ENCODE data around the gene TLDC2. TPM values are rescaled to one million over a fixed set of nuclear protein-coding genes. Genes with fewer than 3 reads are reported as not detected.
"Not testable (repeated sequence)": the region's sequence is repeated elsewhere in the genome, so short reads cannot be mapped to it uniquely, and the experiment has no call there.

Gene TLDC2
- total RNA-seq, 1 experiment from 2014 or later: 0.32 TPM

DNA sequence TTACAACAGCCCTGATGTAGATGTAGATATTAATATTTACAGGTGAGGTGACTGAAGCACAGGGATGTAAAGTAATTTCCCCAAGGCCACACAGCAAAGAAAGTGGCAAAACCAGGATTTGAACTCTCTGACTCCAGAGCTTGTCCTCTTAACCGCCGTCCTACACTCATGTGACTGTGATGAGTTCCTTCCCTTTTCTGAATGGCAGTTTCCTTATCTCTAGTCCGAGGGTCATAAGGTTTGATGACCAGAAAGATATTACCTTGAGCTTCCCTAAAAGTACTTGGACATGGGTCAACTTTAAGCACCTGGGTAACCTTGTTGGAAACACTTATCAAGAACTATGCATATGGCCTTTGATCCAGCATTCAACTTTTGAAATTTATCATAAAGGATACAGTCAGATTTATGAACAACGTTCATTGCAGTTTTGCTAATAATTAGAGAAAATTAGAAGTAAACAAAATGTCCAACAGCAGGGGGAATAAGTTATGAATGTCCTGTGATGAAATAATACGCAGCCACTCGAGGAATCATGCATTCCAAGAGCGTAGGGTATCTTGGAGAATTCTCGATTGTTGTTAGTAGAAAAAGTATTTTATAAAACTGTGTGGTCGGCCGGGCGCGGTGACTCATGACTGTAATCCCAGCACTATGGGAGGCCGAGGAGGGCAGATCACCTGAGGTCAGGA, 2.3 kb upstream of the TLDC2 start:
- Histone ChIP-seq H3K4me1 (ENCODE audit: control insufficient read depth in 1 of 2, insufficient read depth in 2 of 2, low read length in 2 of 2) (peaks cover 0 to 23% of the 10 kb centered on the region in 2 experiments; a peak in 1 of 4 replicates), H4K20me1 (ENCODE audit: insufficient read depth) (no peaks in the 10 kb centered on the region), H3K27me3 (ENCODE audit: insufficient read depth, low read length) (no peaks in the 10 kb centered on the region), H2AFZ (ENCODE audit: low read depth, low read length, poor library complexity, severe bottlenecking) (no peak overlapping the region), H3K36me3 (ENCODE audit: control insufficient read depth in 1 of 2, insufficient read depth in 2 of 2, low read length in 2 of 2) (no peaks in the 10 kb centered on the region), H3K4me2 (ENCODE audit: low read length) (no peak overlapping the region), H3K9me3 (ENCODE audit: control insufficient read depth in 1 of 2, insufficient read depth in 1 of 2, low read depth in 1 of 2, low read length in 2 of 2) (no peaks in the 10 kb centered on the region), H3K79me2 (ENCODE audit: insufficient read depth, low read length) (no peaks in the 10 kb centered on the region), H3K9ac (ENCODE audit: low read length) (no peak overlapping the region), H3K27ac (ENCODE audit: low read depth, low read length) (no peak overlapping the region), H3K9me2 (ENCODE audit: insufficient read depth) (no peaks in the 10 kb centered on the region), H3K4me3 (replicated peaks in 1 of 2; ENCODE audit: low read depth in 1 of 2, low read length in 2 of 2) (no peak overlapping the region)
- BruUV-seq (replicated peaks): no TSS peak
- ChIA-PET RAD21 (ENCODE audit: low non-redundant PET in 1 of 2, low total read pairs in 2 of 2, uncharacterized antibody in 2 of 2, unreplicated experiment in 2 of 2) (no interaction called here), CTCF (interaction anchor here (1.4 kb wide), 1 partner anchor 13 kb away, joined by 4 read pairs; no protein-coding TSS in a partner anchor), POLR2A (no interaction called here)
- no peak for DNase-seq (ENCODE audit: low read depth, low spot score)
- no peak for TF ChIP-seq ELF1 (IDR thresholded peaks at IDR 0.05; ENCODE audit: borderline replicate concordance, low read depth)
- TF ChIP-seq ZNF274 (IDR thresholded peaks at IDR 0.05; ENCODE audit: low read depth, low read length): no peak
- intact Hi-C loops (cut with micrococcal nuclease): no loop called here
- no peak for ATAC-seq

DNA sequence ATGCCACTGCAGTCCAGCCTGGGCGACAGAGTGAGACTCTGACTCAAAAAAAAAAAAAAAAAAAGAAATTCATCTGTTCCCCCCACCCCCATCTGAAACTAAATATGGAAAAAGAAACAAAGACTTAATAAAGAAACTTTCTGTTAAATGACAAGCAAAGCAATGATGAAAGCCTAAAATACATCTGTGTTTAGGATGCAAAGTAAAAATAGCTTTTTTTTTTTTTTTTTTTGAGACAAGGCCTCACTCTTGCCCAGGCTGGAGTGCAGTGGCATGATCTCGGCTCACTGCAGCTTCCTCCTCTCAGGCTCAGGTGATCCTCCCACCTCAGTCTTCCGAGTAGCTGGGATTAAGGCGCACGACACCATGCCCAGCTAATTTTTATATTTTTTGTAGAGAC, 845 bp upstream of the TLDC2 start:
- H3K27ac ChIP-seq (ENCODE audit: low read depth, low read length); BruUV-seq (replicated peaks); DNase-seq (ENCODE audit: low read depth, low spot score); H2AFZ ChIP-seq (ENCODE audit: low read depth, low read length, poor library complexity, severe bottlenecking); H3K36me3 ChIP-seq (ENCODE audit: control insufficient read depth in 1 of 2, insufficient read depth in 2 of 2, low read length in 2 of 2); H3K79me2 ChIP-seq (ENCODE audit: insufficient read depth, low read length); intact Hi-C loops (cut with micrococcal nuclease); ATAC-seq; H3K9ac ChIP-seq (ENCODE audit: low read length); H3K9me3 ChIP-seq (ENCODE audit: control insufficient read depth in 1 of 2, insufficient read depth in 1 of 2, low read depth in 1 of 2, low read length in 2 of 2); H3K4me2 ChIP-seq (ENCODE audit: low read length); H3K4me3 ChIP-seq (replicated peaks in 1 of 2; ENCODE audit: low read depth in 1 of 2, low read length in 2 of 2); H3K9me2 ChIP-seq (ENCODE audit: insufficient read depth); H4K20me1 ChIP-seq (ENCODE audit: insufficient read depth); CTCF ChIA-PET; H3K27me3 ChIP-seq (ENCODE audit: insufficient read depth, low read length): not testable (repeated sequence)
- ChIA-PET POLR2A (interaction anchor here (0.7 kb wide), 1 partner anchor 8 kb away, joined by 3 read pairs; no protein-coding TSS in a partner anchor), RAD21 (ENCODE audit: low non-redundant PET in 1 of 2, low total read pairs in 2 of 2, uncharacterized antibody in 2 of 2, unreplicated experiment in 2 of 2) (interaction anchor here in 1 of 2 experiments (0.7 kb wide), 1 partner anchor 145 kb away, joined by 4 read pairs; no protein-coding TSS in a partner anchor)
- H3K4me1 ChIP-seq (ENCODE audit: control insufficient read depth in 1 of 2, insufficient read depth in 2 of 2, low read length in 2 of 2): peaks cover 0 to 23% of the 10 kb centered on the region in 2 experiments; a peak in 1 of 4 replicates
